H9 (cell line): ENCODE results near the gene CBX1. TPM values are rescaled to one million over a fixed set of nuclear protein-coding genes. Genes with fewer than 3 reads are reported as not detected.

Experiments used
- DNase-seq: peaks from one replicate; pipeline ENCODE4 v3.0.0-alpha.2; 2017
- H2AFZ ChIP-seq: one replicate; pipeline ENCODE4 v1.6.1; 2013; ENCODE audit warnings: mild to moderate bottlenecking, low read length, control low read depth, moderate library complexity
- H2AK5ac ChIP-seq: 2 replicates; pipeline ENCODE4 v1.6.1; 2013; ENCODE audit warnings: low read length, control low read depth, mixed read lengths; ENCODE audit not compliant: insufficient read length
- H2BK120ac ChIP-seq: one replicate; pipeline ENCODE4 v1.6.1; 2013; ENCODE audit warnings: low read depth, mild to moderate bottlenecking, low read length, control low read depth, inconsistent platforms; ENCODE audit not compliant: poor library complexity, severe bottlenecking
- H2BK12ac ChIP-seq: 2 replicates; pipeline ENCODE4 v1.6.1; 2013; ENCODE audit warnings: low read length, control low read depth, mixed read lengths, low read depth; ENCODE audit not compliant: insufficient read length
- H2BK15ac ChIP-seq: 2 replicates; pipeline ENCODE4 v1.6.1; 2013; ENCODE audit warnings: low read depth, low read length, control low read depth
- H2BK20ac ChIP-seq: one replicate; pipeline ENCODE4 v1.6.1; 2013; ENCODE audit warnings: low read depth, mild to moderate bottlenecking, low read length, control low read depth, inconsistent platforms; ENCODE audit not compliant: poor library complexity, severe bottlenecking
- H2BK5ac ChIP-seq: 2 replicates; pipeline ENCODE4 v1.6.1; 2013; ENCODE audit warnings: low read length, control low read depth, mixed read lengths; ENCODE audit not compliant: insufficient read length
- H3K14ac ChIP-seq: 2 replicates; pipeline ENCODE4 v1.6.1; 2013; ENCODE audit warnings: low read length, control low read depth; ENCODE audit not compliant: insufficient read depth
- H3K18ac ChIP-seq: 2 replicates; pipeline ENCODE4 v1.6.1; 2013; ENCODE audit warnings: low read depth, mild to moderate bottlenecking, mixed read lengths, low read length, control low read depth; ENCODE audit not compliant: insufficient read length
- H3K23ac ChIP-seq: 2 replicates; pipeline ENCODE4 v1.6.1; 2013; ENCODE audit warnings: low read length, control low read depth, mixed read lengths, low read depth; ENCODE audit not compliant: insufficient read length
- H3K23me2 ChIP-seq: 2 replicates; pipeline ENCODE4 v1.6.1; 2013; ENCODE audit warnings: low read depth, mild to moderate bottlenecking, mixed read lengths, low read length, control low read depth; ENCODE audit not compliant: insufficient read length, poor library complexity, severe bottlenecking
- H3K27ac ChIP-seq: 2 replicates; pipeline ENCODE4 v1.5.1; 2013; ENCODE audit warnings: low read length, control low read depth, mixed read lengths, low read depth; ENCODE audit not compliant: insufficient read length
- H3K27me3 ChIP-seq: 2 replicates; pipeline ENCODE4 v1.6.1; 2013; ENCODE audit warnings: low read length, control low read depth, inconsistent platforms; ENCODE audit not compliant: insufficient read depth
- H3K4ac ChIP-seq: 2 replicates; pipeline ENCODE4 v1.6.1; 2013; ENCODE audit warnings: low read depth, mild to moderate bottlenecking, control low read depth, inconsistent platforms, low read length, moderate library complexity
- H3K4me1 ChIP-seq: 2 replicates; pipeline ENCODE4 v1.6.1; 2013; ENCODE audit warnings: low read length, control low read depth, inconsistent platforms; ENCODE audit not compliant: insufficient read depth
- H3K4me2 ChIP-seq: 2 replicates; pipeline ENCODE4 v1.6.1; 2013; ENCODE audit warnings: low read length, control low read depth, mixed read lengths; ENCODE audit not compliant: insufficient read length, insufficient read depth
- H3K56ac ChIP-seq: 2 replicates; pipeline ENCODE4 v1.6.1; 2013; ENCODE audit warnings: low read depth, mild to moderate bottlenecking, mixed read lengths, low read length, control low read depth; ENCODE audit not compliant: insufficient read length
- H3K79me1 ChIP-seq: 2 replicates; pipeline ENCODE4 v1.6.1; 2013; ENCODE audit warnings: low read depth, mild to moderate bottlenecking, moderate library complexity, low read length, control low read depth, inconsistent platforms; ENCODE audit not compliant: insufficient read depth, poor library complexity, severe bottlenecking
- H3K79me2 ChIP-seq: 2 replicates; pipeline ENCODE4 v1.6.1; 2013; ENCODE audit warnings: low read length, control low read depth, inconsistent platforms; ENCODE audit not compliant: insufficient read depth
- H3K9ac ChIP-seq: 2 replicates; pipeline ENCODE4 v1.6.1; 2013; ENCODE audit warnings: low read length, control low read depth, mixed read lengths; ENCODE audit not compliant: insufficient read length; ENCODE audit errors: extremely low read depth
- H3K9me3 ChIP-seq: one replicate; pipeline ENCODE4 v1.6.1; 2013; ENCODE audit warnings: low read depth, low read length, inconsistent platforms; ENCODE audit not compliant: control insufficient read depth
- H3T11ph ChIP-seq: one replicate; pipeline ENCODE4 v1.6.1; 2013; ENCODE audit warnings: mild to moderate bottlenecking, low read length, control low read depth, inconsistent platforms
- H4K20me1 ChIP-seq: one replicate; pipeline ENCODE4 v1.6.1; 2013; ENCODE audit not compliant: control insufficient read depth, insufficient read length, insufficient read depth
- H4K5ac ChIP-seq: 2 replicates; pipeline ENCODE4 v1.6.1; 2013; ENCODE audit warnings: low read depth, mild to moderate bottlenecking, mixed read lengths, low read length, control low read depth; ENCODE audit not compliant: insufficient read length
- H4K8ac ChIP-seq: replicated peaks from 2 replicates; pipeline ENCODE4 v1.6.1; 2013; ENCODE audit warnings: low read length, control low read depth, mixed read lengths, low read depth; ENCODE audit not compliant: insufficient read length
- H4K91ac ChIP-seq: 2 replicates; pipeline ENCODE4 v1.6.1; 2013; ENCODE audit warnings: low read depth, mild to moderate bottlenecking, moderate library complexity, mixed read lengths, low read length, control low read depth; ENCODE audit not compliant: insufficient read length
- H3K27ac Mint-ChIP-seq, 3 experiments: 2 replicates in 2 of 3; 3 replicates in 1 of 3; pipeline ENCODE4 v1.8.0; 2020 to 2021; ENCODE audit warnings: mixed read lengths in 3 of 3, mild to moderate bottlenecking in 1 of 3, moderate library complexity in 1 of 3
- H3K27me3 Mint-ChIP-seq: 2 replicates; pipeline ENCODE4 v1.8.0; 2021; ENCODE audit warnings: low read depth, mild to moderate bottlenecking, moderate library complexity, mixed read lengths
- H3K36me3 Mint-ChIP-seq, 3 experiments: 2 replicates in 2 of 3; 3 replicates in 1 of 3; pipeline ENCODE4 v1.8.0; 2020 to 2021; ENCODE audit warnings: low read depth in 3 of 3, mixed read lengths in 3 of 3; ENCODE audit not compliant: insufficient read depth in 1 of 3
- H3K4me1 Mint-ChIP-seq, 2 experiments: 2 replicates each; pipeline ENCODE4 v1.8.0; 2020; ENCODE audit warnings: mixed read lengths in 2 of 2
- H3K4me3 Mint-ChIP-seq, 2 experiments: 2 replicates in 1 of 2; 3 replicates in 1 of 2; pipeline ENCODE4 v1.8.0; 2020 to 2021; ENCODE audit warnings: mild to moderate bottlenecking in 2 of 2, mixed read lengths in 2 of 2, moderate library complexity in 1 of 2
- H3K9me3 Mint-ChIP-seq, 2 experiments: 2 replicates in 1 of 2; 3 replicates in 1 of 2; pipeline ENCODE4 v1.8.0; 2020; ENCODE audit warnings: mild to moderate bottlenecking in 2 of 2, mixed read lengths in 2 of 2, moderate library complexity in 1 of 2
- CTCF ChIP-seq: fragments of 200-600 bp; sonication (generic); conservative IDR thresholded peaks from 3 replicates; pipeline ENCODE4 v1.8.0; 2021; ENCODE audit warnings: antibody characterized with exemption, mild to moderate bottlenecking
- WGBS: extraction: QIAGEN DNeasy Blood & Tissue Kit; methylation state at CpG from one replicate; pipeline ENCODE4 v1.1.7; 2013; ENCODE audit warnings: missing lambda C conversion rate, low lambda C conversion rate, mixed read lengths; ENCODE audit not compliant: insufficient read length; ENCODE audit errors: extremely low coverage; 5-methylcytosine and 5-hydroxymethylcytosine counted together
- total RNA-seq: library from RNA; stranded (reverse); gene quantifications from 2 replicates; pipeline ENCODE4 v1.2.1, GENCODE V29; 2021

CBX1 gene
- total RNA-seq, 1 experiment from 2014 or later = 155 TPM

GRCh38 chr17:48104440-48104839 lies 3.2 kb upstream of the CBX1 start:
- H3K56ac ChIP-seq = no peak overlapping the region
- H3K27me3 Mint-ChIP-seq = peaks cover 8% of the 10 kb centered on the region
- no peak overlapping the region for H2BK20ac ChIP-seq
- H3K4me3 Mint-ChIP-seq = no peak overlapping the region
- H3T11ph ChIP-seq = no peak overlapping the region
- no peak overlapping the region for H4K5ac ChIP-seq
- no peak overlapping the region for H2BK12ac ChIP-seq
- no peaks in the 10 kb centered on the region for H3K27me3 ChIP-seq
- H3K9ac ChIP-seq = no peak overlapping the region
- no peak overlapping the region for H4K8ac ChIP-seq
- H3K27ac Mint-ChIP-seq = no peak overlapping the region
- peaks cover 0 to 8% of the 10 kb centered on the region in 2 experiments; a peak in 4 of 5 replicates for H3K9me3 Mint-ChIP-seq
- H3K14ac ChIP-seq = no peak overlapping the region
- H3K4me1 Mint-ChIP-seq = peaks cover 12 to 18% of the 10 kb centered on the region in 2 experiments
- H3K79me2 ChIP-seq = peaks cover 10% of the 10 kb centered on the region; the same call in 1 of the 2 replicates
- no peak overlapping the region for H3K4ac ChIP-seq
- H4K91ac ChIP-seq = no peak overlapping the region
- no peak overlapping the region for H2BK5ac ChIP-seq
- H3K4me1 ChIP-seq = peaks cover 4% of the 10 kb centered on the region; the same call in 1 of the 2 replicates
- DNase-seq = no peak
- no peak overlapping the region for H2AFZ ChIP-seq
- H2BK15ac ChIP-seq = no peak overlapping the region
- H3K9me3 ChIP-seq = no peaks in the 10 kb centered on the region
- no peaks in the 10 kb centered on the region; a peak in 1 of 7 replicates for H3K36me3 Mint-ChIP-seq
- no peak overlapping the region for H3K27ac ChIP-seq
- no peak for TF ChIP-seq CTCF
- WGBS = no CpG with 5 or more reads among the region's 7 CpGs
- no peak overlapping the region for H2BK120ac ChIP-seq
- no peak overlapping the region for H3K18ac ChIP-seq
- no peak overlapping the region for H2AK5ac ChIP-seq
- H3K23me2 ChIP-seq = peaks cover 8% of the 10 kb centered on the region
- H3K79me1 ChIP-seq = no peaks in the 10 kb centered on the region
- no peaks in the 10 kb centered on the region for H4K20me1 ChIP-seq
- H3K4me2 ChIP-seq = no peak overlapping the region
- H3K23ac ChIP-seq = no peak overlapping the region
